PC-3 (cell line): Measurements from ENCODE around the gene PEX1. TPM values are rescaled to one million over a fixed set of nuclear protein-coding genes. Genes with fewer than 3 reads are reported as not detected.
"Not testable (repeated sequence)": the region's sequence is repeated elsewhere in the genome, so short reads cannot be mapped to it uniquely, and the experiment has no call there.

Source experiments
- ATAC-seq: fragments of 200-7000 bp; cut with Tn5 transposase; 2 replicates; pipeline ENCODE4 v1.9.1; 2020; ENCODE audit warnings: mild to moderate bottlenecking, moderate library complexity
- BruUV-seq: library from RNA; stranded (reverse); fragments of 400-500 nt; replicated peaks from 2 replicates; lab custom pipeline; 2021; lab: Mats Ljungman, UMichigan
- CTCF ChIA-PET: fragments of 300-600 bp; sonication (Branson Sonifier 250); formaldehyde crosslinking; loops from one replicate; lab custom pipeline; 2022; ENCODE audit warnings: antibody characterized with exemption; lab: Charles Lee
- POLR2A ChIA-PET: fragments of 300-600 bp; sonication (Branson Sonifier 250); formaldehyde crosslinking; loops from one replicate; lab custom pipeline; 2022; ENCODE audit warnings: antibody characterized with exemption; ENCODE audit not compliant: unreplicated experiment; lab: Charles Lee
- DNase-seq: peaks from one replicate; pipeline ENCODE4 v3.0.0-alpha.2; 2015
- H2AFZ ChIP-seq: fragments of 300-600 bp; sonication (generic); 2 replicates; pipeline ENCODE4 v1.6.0; 2016; ENCODE audit warnings: antibody characterized with exemption, low read length
- H3F3A ChIP-seq: fragments of 300-600 bp; sonication (generic); one replicate; pipeline ENCODE4 v1.6.0; 2017; ENCODE audit warnings: antibody characterized with exemption, low read length, control low read depth, mild to moderate bottlenecking; ENCODE audit not compliant: unreplicated experiment
- H3K27ac ChIP-seq: fragments of 300-600 bp; sonication (generic); 2 replicates; pipeline ENCODE4 v1.5.1; 2016; ENCODE audit warnings: mild to moderate bottlenecking, low read length
- H3K27me3 ChIP-seq: fragments of 300-600 bp; sonication (generic); 2 replicates; pipeline ENCODE4 v1.6.1; 2016; ENCODE audit warnings: low read length, mixed read lengths
- H3K36me3 ChIP-seq: fragments of 300-600 bp; sonication (generic); 2 replicates; pipeline ENCODE4 v1.6.1; 2016; ENCODE audit warnings: low read depth, mixed run types, low read length, mixed read lengths
- H3K4me1 ChIP-seq: fragments of 300-600 bp; sonication (generic); 2 replicates; pipeline ENCODE4 v1.5.1; 2016; ENCODE audit warnings: low read length; ENCODE audit not compliant: insufficient read depth
- H3K4me2 ChIP-seq: fragments of 300-600 bp; sonication (generic); 2 replicates; pipeline ENCODE4 v1.6.0; 2016; ENCODE audit warnings: low read length
- H3K4me3 ChIP-seq: fragments of 300-600 bp; sonication (generic); 2 replicates; pipeline ENCODE4 v1.5.1; 2016; ENCODE audit warnings: mild to moderate bottlenecking, low read length, mixed read lengths
- H3K79me2 ChIP-seq: fragments of 300-600 bp; sonication (generic); 2 replicates; pipeline ENCODE4 v1.6.1; 2017; ENCODE audit warnings: low read length, mixed read lengths
- H3K9ac ChIP-seq: fragments of 300-600 bp; sonication (generic); 2 replicates; pipeline ENCODE4 v1.6.0; 2016; ENCODE audit warnings: mild to moderate bottlenecking, low read length
- H3K9me2 ChIP-seq: fragments of 300-600 bp; sonication (generic); replicated peaks from 2 replicates; pipeline ENCODE4 v1.6.1; 2016; ENCODE audit warnings: mixed run types, low read length, mixed read lengths
- H3K9me3 ChIP-seq: fragments of 300-600 bp; sonication (generic); 2 replicates; pipeline ENCODE4 v1.6.1; 2016; ENCODE audit warnings: low read length, mixed read lengths
- H4K20me1 ChIP-seq: fragments of 300-600 bp; sonication (generic); 2 replicates; pipeline ENCODE4 v1.6.1; 2016; ENCODE audit warnings: low read length, mixed read lengths
- EZH2 ChIP-seq: fragments of 300-600 bp; sonication (generic); IDR thresholded peaks from one replicate; pipeline ENCODE4 v1.6.1; 2017; ENCODE audit warnings: antibody characterized with exemption, mild to moderate bottlenecking, low read length; ENCODE audit not compliant: unreplicated experiment
- EZH2phosphoT487 ChIP-seq: fragments of 300-600 bp; sonication (generic); IDR thresholded peaks from 2 replicates; pipeline ENCODE4 v1.6.1; 2018; ENCODE audit warnings: mild to moderate bottlenecking, antibody characterized with exemption, low read length, borderline replicate concordance
- intact Hi-C: fragments of 100-400 bp; cut with micrococcal nuclease; formaldehyde crosslinking; loops from 2 replicates; pipeline ENCODE4 v1.9.0; 2023
- total RNA-seq: library from RNA; depleted of rRNA; stranded (reverse); fragments of >200 nt; gene quantifications from 2 replicates; pipeline ENCODE4 v1.2.3, GENCODE V29; 2014
- TF ChIP-seq, protein P1 (sequence below): fragments of 300-600 bp; sonication (generic); conservative IDR thresholded peaks from 2 replicates; pipeline ENCODE4 v1.5.1; 2017; ENCODE audit warnings: antibody characterized with exemption, low read depth, mild to moderate bottlenecking, low read length

Gene PEX1
- total RNA-seq, 1 experiment from 2014 or later: 8.5 TPM

DNA sequence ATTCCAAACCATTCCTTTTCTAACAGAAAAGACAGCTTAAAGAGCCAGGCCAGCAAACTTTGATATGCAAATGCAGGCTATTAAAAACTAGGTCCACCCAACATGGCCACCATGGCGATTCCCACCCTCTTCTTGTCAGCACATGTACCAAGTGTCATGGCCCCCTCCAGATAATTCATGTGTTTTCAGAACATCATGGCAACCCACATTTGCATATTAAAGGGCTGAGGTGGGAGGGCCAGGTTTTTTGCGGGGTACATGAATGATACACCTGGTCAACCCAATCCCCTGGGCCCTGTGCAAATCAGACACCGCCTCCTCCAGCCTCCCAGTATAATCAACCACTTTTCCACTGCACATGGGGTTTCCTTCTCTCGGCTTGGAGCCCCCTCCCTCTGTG lies 49.6 kb downstream of the PEX1 start:
- no TSS peak for BruUV-seq
- H3K4me2 ChIP-seq: no peak overlapping the region
- no peaks in the 10 kb centered on the region for H3F3A ChIP-seq
- POLR2A ChIA-PET: no interaction called here
- H3K27ac ChIP-seq: no peak overlapping the region
- no peaks in the 10 kb centered on the region for H3K27me3 ChIP-seq
- H3K9ac ChIP-seq: no peak overlapping the region
- H2AFZ ChIP-seq: no peak overlapping the region
- H3K4me3 ChIP-seq: no peak overlapping the region
- CTCF ChIA-PET: no interaction called here
- H3K79me2 ChIP-seq: no peaks in the 10 kb centered on the region
- peaks cover 4% of the 10 kb centered on the region; the same call in 1 of the 2 replicates for H3K4me1 ChIP-seq
- no peaks in the 10 kb centered on the region for H3K9me3 ChIP-seq
- H4K20me1 ChIP-seq: no peaks in the 10 kb centered on the region
- no peak for DNase-seq
- no peak for ATAC-seq
- TF ChIP-seq, protein P1, sequence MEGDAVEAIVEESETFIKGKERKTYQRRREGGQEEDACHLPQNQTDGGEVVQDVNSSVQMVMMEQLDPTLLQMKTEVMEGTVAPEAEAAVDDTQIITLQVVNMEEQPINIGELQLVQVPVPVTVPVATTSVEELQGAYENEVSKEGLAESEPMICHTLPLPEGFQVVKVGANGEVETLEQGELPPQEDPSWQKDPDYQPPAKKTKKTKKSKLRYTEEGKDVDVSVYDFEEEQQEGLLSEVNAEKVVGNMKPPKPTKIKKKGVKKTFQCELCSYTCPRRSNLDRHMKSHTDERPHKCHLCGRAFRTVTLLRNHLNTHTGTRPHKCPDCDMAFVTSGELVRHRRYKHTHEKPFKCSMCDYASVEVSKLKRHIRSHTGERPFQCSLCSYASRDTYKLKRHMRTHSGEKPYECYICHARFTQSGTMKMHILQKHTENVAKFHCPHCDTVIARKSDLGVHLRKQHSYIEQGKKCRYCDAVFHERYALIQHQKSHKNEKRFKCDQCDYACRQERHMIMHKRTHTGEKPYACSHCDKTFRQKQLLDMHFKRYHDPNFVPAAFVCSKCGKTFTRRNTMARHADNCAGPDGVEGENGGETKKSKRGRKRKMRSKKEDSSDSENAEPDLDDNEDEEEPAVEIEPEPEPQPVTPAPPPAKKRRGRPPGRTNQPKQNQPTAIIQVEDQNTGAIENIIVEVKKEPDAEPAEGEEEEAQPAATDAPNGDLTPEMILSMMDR: no peak
- TF ChIP-seq EZH2phosphoT487 (no peak), EZH2 (no peak)
- intact Hi-C loops: no loop called here
- no peaks in the 10 kb centered on the region for H3K36me3 ChIP-seq
- H3K9me2 ChIP-seq: no peaks in the 10 kb centered on the region

- Histone ChIP-seq H3K4me3 (no peak overlapping the region), H3K79me2 (no peaks in the 10 kb centered on the region), H3F3A (no peaks in the 10 kb centered on the region), H4K20me1 (no peaks in the 10 kb centered on the region), H3K4me2 (no peak overlapping the region), H3K27ac (no peak overlapping the region), H2AFZ (no peak overlapping the region), H3K36me3 (no peaks in the 10 kb centered on the region), H3K27me3 (no peaks in the 10 kb centered on the region), H3K9me3 (no peaks in the 10 kb centered on the region), H3K4me1 (peaks cover 4% of the 10 kb centered on the region; the same call in 1 of the 2 replicates), H3K9ac (no peak overlapping the region), H3K9me2 (no peaks in the 10 kb centered on the region)
- POLR2A ChIA-PET: no interaction called here
- DNase-seq (no peak), ATAC-seq (no peak)
- no TSS peak for BruUV-seq
- intact Hi-C loops: no loop called here
- TF ChIP-seq, protein P1: no peak
- TF ChIP-seq EZH2: no peak
- TF ChIP-seq EZH2phosphoT487: no peak
- CTCF ChIA-PET: no interaction called here
These were observed 50.2 kb downstream of the PEX1 start for GRCh38 chr7:92478095-92478494.

DNA sequence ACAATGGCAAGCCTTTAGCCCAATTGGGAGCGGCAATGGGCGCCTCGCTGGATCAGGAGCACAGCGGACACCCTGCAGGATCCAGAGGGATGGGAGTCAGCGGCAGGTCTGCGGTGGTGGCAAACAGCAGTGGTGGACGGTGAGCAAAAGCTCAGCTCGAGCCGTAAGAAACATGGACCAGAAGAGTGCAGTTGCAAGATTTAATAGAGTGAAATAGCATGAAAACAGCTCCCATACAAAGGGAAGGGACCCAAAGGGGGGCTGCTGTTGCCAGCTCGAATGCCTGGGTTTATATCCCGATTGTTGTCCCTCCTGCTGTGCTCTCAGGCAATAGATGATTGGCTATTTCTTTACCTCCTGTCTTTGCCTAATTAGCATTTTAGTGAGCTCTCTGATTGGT lies 50.6 kb downstream of the PEX1 start, which contains the start of gene ERVW-1:
TSS of gene ERVW-1 (minus strand) at position 266 of the 400 bp plus-strand sequence. CDS start 7,565 bp downstream, outside the sequence.
- H3K9ac ChIP-seq, H3K36me3 ChIP-seq, POLR2A ChIA-PET, H3K9me3 ChIP-seq, H3F3A ChIP-seq, H3K27ac ChIP-seq, H3K4me1 ChIP-seq, H3K79me2 ChIP-seq, BruUV-seq, H3K27me3 ChIP-seq, ATAC-seq, H2AFZ ChIP-seq, CTCF ChIA-PET, DNase-seq, H3K4me2 ChIP-seq, H3K4me3 ChIP-seq, intact Hi-C loops, H3K9me2 ChIP-seq, H4K20me1 ChIP-seq: not testable (repeated sequence)

DNA sequence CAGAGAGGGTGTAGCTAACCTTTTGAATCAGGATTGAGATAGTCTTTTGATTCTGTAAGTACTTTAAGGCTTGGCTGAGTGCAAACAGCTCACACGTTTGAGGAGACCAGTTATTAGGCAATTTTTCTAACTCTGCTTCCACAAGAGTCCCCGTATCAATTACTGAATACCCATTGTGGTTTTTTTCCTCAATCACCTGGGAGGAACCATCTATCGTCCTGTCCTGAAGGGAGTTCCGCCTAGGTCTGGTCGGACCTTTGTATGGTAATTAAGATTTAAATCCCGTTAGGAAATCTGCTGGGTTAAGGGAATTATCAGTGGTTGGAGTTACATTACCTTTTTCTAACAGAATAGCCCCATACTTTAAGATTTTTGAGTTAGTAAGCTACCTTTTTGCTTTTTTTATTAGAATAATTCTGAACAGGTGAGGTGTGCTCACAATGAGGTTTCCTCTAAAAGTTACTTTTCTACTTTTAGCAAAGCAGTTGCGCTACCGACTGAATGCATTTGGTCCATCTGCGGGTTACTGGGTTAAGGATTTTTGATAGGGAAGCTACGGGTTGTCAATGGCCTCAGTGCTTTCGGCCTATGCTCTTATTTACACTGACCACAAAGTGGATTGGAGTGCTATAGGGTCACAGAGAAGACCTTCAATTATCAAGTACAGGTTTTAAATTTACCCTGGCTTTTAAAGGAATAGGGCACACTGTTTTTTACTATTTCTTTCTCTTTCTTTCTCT lies 52.3 kb downstream of the PEX1 start:
- H3K4me2 ChIP-seq, H3K79me2 ChIP-seq, H3K27me3 ChIP-seq, H3K9me2 ChIP-seq, POLR2A ChIA-PET, H3K9me3 ChIP-seq, H3K4me3 ChIP-seq, intact Hi-C loops, DNase-seq, H3K36me3 ChIP-seq, H3K27ac ChIP-seq, H2AFZ ChIP-seq, H3K9ac ChIP-seq, CTCF ChIA-PET, BruUV-seq, ATAC-seq, H3K4me1 ChIP-seq, H3F3A ChIP-seq, H4K20me1 ChIP-seq: not testable (repeated sequence)

- H3K27ac ChIP-seq, H3K4me2 ChIP-seq, H3K4me3 ChIP-seq, DNase-seq, H4K20me1 ChIP-seq, H3K9me2 ChIP-seq, CTCF ChIA-PET, intact Hi-C loops, H3K27me3 ChIP-seq, H3K4me1 ChIP-seq, BruUV-seq, POLR2A ChIA-PET, H3F3A ChIP-seq, H3K36me3 ChIP-seq, H3K9ac ChIP-seq, H3K9me3 ChIP-seq, H3K79me2 ChIP-seq, ATAC-seq, H2AFZ ChIP-seq: not testable (repeated sequence)
These were observed 53.0 kb downstream of the PEX1 start for GRCh38 chr7:92475261-92475770.
